RPMI7951 (cell line): ENCODE data around the gene HELZ2. TPM values are rescaled to one million over a fixed set of nuclear protein-coding genes. Genes with fewer than 3 reads are reported as not detected.
A peak's percentile ranks its signal among the peaks of the same experiment; 100 is the strongest.
"Not testable (repeated sequence)": the region's sequence is repeated elsewhere in the genome, so short reads cannot be mapped to it uniquely, and the experiment has no call there.

Experiments used
- DNase-seq: peaks from one replicate; pipeline ENCODE4 v3.0.0-alpha.2; 2012; ENCODE audit warnings: low read depth
- total RNA-seq: library from RNA; depleted of rRNA; stranded (reverse); fragments of >200 nt; shearing (Covaris generic); gene quantifications from 2 replicates; pipeline ENCODE4 v1.2.3, GENCODE V29; 2014

HELZ2 gene
- total RNA-seq, 1 experiment from 2014 or later: 13.3 TPM

GRCh38 chr20:63578224-63579016 lies 4.4 kb upstream of the HELZ2 start:
- no peak for DNase-seq

- peak; percentile 64 for DNase-seq
These were observed 3.4 kb upstream of the HELZ2 start for GRCh38 chr20:63577317-63577894.

GRCh38 chr20:63576311-63576710 lies 2.3 kb upstream of the HELZ2 start:
- no peak for DNase-seq

- DNase-seq: no peak
These were observed 1.0 kb upstream of the HELZ2 start for GRCh38 chr20:63574829-63575743.

GRCh38 chr20:63573647-63574131 lies 350 bp downstream of the HELZ2 start:
- DNase-seq: no peak

GRCh38 chr20:63572788-63573646 lies 1.0 kb downstream of the HELZ2 start:
- no peak for DNase-seq

GRCh38 chr20:63572071-63572787 lies 1.8 kb downstream of the HELZ2 start:
- no peak for DNase-seq

GRCh38 chr20:63571087-63571478 lies 3.0 kb downstream of the HELZ2 start:
- not testable (repeated sequence) for DNase-seq

GRCh38 chr20:63570281-63571086 lies 3.6 kb downstream of the HELZ2 start:
- DNase-seq: no peak

- no peak for DNase-seq
These were observed 4.8 kb downstream of the HELZ2 start for GRCh38 chr20:63568986-63569949.

GRCh38 chr20:63568170-63568981 lies 5.7 kb downstream of the HELZ2 start:
- no peak for DNase-seq

GRCh38 chr20:63567386-63568169 lies 6.5 kb downstream of the HELZ2 start:
- DNase-seq: peak; percentile 54

GRCh38 chr20:63567136-63567385 lies 7.0 kb downstream of the HELZ2 start:
- DNase-seq: no peak

- DNase-seq: no peak
These were observed 7.5 kb downstream of the HELZ2 start for GRCh38 chr20:63566395-63567135.

GRCh38 chr20:63565699-63566335 lies 8.2 kb downstream of the HELZ2 start:
- no peak for DNase-seq
